Fibroblast of mammary gland (primary cell): ENCODE measurements around the gene ST3GAL4.
A peak's percentile ranks its signal among the peaks of the same experiment; 100 is the strongest.

Experiments used
- DNase-seq: peaks from one replicate; pipeline ENCODE4 v3.0.0-alpha.2; 2010; ENCODE audit warnings: low read depth
- H3K4me3 ChIP-seq: 2 replicates; pipeline ENCODE4 v1.5.1; 2011; ENCODE audit warnings: low read depth, mild to moderate bottlenecking, low read length, moderate library complexity; ENCODE audit not compliant: control insufficient read depth
- TF ChIP-seq, protein P1 (sequence below): conservative IDR thresholded peaks from 2 replicates; pipeline ENCODE4 v1.5.1; 2011; ENCODE audit warnings: low read depth, low read length, inconsistent platforms; ENCODE audit not compliant: control insufficient read depth, insufficient read depth

ST3GAL4 gene

DNA sequence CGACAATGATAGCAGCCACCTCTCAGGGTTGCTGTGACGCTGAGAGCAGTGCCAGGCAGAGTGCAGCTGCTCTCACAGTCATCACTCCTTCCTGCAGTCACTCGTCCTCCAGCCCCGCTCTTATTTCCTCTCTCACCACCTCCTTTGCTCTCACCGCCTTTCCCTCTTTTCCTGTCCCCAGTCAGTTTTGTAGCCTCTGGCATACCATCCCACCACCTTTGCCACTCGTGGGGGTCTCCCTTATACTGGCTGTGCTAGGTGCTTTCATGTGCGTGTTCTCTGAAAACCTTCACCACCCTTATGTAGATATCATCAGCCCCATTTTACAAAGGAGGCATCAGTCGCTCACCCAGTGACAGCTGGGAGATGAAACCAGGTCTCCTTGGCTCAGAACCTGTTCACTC, 19.3 kb upstream of the ST3GAL4 start:
- DNase-seq = no peak
- TF ChIP-seq, protein P1, sequence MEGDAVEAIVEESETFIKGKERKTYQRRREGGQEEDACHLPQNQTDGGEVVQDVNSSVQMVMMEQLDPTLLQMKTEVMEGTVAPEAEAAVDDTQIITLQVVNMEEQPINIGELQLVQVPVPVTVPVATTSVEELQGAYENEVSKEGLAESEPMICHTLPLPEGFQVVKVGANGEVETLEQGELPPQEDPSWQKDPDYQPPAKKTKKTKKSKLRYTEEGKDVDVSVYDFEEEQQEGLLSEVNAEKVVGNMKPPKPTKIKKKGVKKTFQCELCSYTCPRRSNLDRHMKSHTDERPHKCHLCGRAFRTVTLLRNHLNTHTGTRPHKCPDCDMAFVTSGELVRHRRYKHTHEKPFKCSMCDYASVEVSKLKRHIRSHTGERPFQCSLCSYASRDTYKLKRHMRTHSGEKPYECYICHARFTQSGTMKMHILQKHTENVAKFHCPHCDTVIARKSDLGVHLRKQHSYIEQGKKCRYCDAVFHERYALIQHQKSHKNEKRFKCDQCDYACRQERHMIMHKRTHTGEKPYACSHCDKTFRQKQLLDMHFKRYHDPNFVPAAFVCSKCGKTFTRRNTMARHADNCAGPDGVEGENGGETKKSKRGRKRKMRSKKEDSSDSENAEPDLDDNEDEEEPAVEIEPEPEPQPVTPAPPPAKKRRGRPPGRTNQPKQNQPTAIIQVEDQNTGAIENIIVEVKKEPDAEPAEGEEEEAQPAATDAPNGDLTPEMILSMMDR = no peak
- H3K4me3 ChIP-seq = no peak overlapping the region

DNA sequence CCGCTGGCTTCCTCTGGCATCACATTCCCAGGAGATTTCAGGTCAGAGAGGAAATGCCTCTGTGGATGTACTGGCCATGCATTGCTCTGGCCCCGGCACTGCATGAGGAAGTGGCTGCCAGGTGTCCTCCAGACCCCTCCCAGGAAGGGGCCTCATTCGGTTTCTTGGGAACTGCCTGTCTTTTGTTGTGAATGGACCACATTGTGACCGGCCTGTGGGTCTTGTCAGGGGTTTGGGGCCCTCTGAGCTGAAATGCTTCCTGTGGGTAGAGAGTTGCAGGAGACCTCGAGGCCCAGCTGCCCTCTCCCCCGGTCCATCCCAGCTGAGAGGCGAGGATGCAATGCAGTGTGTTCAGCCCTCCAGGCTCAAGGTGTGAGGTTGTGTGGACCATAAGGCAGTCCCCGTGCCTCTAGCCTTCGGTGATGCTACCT, 18.8 kb upstream of the ST3GAL4 start:
- no peak for DNase-seq
- TF ChIP-seq, protein P1 = no peak
- H3K4me3 ChIP-seq = no peak overlapping the region

- DNase-seq = no peak
- TF ChIP-seq, protein P1 = no peak
- H3K4me3 ChIP-seq = no peak overlapping the region
Measured at GRCh38 chr11:126337126-126337473, 18.4 kb upstream of the ST3GAL4 start.

GRCh38 chr11:126337474-126338241, 17.8 kb upstream of the ST3GAL4 start:
- TF ChIP-seq, protein P1 = no peak
- no peak for DNase-seq
- no peak overlapping the region for H3K4me3 ChIP-seq

DNA sequence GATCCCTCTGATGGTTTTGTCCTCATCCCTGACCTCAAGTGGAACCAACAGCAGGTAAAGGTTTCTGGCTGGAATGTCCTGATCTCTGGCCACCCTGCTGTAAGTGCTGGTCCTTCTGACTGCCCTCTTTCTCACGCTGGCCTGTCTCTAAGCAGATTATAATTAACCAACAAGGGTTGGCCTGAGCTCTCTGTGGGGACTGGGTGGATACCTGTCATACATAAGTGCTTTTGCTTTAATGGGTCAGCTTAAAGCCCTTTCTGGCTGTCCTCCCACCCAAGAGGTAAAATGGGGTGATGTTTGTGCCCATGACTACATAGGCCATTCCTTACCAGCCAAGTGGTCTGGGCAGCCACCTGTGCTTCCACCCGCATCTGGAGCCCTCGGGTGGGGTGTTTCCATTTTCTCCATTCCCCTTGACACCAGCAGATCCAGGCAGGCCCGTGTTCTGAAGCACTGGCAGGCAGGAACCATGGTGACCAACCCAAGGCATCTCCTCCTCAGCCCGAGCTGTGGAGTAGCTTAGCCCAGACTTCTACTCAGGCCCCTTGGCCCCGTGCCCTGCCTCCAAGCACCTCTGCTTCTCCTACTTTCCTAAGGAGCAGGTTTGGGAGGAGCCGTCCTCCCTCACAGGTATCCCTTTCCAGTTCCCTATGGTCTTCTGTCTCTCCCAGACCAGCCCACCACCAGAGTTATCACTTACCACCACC, 17.0 kb upstream of the ST3GAL4 start:
- no peak for DNase-seq
- no peak overlapping the region for H3K4me3 ChIP-seq
- TF ChIP-seq, protein P1 = no peak

DNA sequence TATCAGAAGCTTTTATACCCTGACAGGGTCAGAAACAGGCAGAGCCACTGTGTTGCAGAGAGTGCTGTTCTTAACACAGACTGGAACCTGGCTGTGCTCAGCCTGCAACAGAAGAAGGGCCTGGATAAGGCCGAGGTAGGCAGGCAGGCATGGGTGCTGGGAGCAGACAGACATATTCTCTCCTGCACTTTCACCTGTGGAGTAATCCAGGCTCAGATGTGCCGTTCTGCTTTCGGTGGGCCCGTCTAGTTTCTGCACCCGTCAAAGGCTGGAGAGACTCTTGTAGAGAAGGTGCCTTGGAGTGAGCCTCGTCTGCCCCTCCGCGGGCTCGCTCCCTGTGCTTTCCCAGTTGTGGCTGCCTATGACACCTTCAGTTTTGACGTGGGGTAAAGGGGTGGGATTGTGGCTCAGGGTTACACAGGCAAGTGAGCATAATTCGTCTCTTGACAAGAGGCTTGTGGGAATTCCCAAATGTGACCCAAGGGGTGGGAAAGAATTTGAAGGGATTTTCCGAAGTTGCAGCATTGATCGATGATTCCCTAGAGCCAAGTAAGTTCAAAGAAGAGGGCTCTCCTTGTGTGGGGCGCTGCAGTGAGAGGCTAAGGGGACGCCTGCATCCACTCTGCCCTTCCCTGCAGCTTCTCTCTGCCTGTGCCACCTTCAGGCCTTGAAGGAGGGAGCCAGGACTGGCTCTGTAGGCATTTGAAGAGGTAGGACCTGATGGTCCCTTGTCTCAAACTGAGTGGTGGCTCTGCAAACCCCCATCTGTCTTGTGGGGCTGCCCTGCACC, 16.2 kb upstream of the ST3GAL4 start:
- DNase-seq = peak; percentile 37
- no peak overlapping the region for H3K4me3 ChIP-seq
- TF ChIP-seq, protein P1 = no peak
